Stimulated activated CD4-positive, alpha-beta T cell treated with anti-CD3 and anti-CD28 coated beads, TNF-alpha, amount 100 ng/mL, for 4 hours (primary cell): ENCODE results near the gene BLACAT1.
"Not testable (repeated sequence)": the region's sequence is repeated elsewhere in the genome, so short reads cannot be mapped to it uniquely, and the experiment has no call there.

Experiments used
- DNase-seq, 3 experiments: peaks; one replicate each; pipeline ENCODE4 v3.0.0-alpha.2; 2020; ENCODE audit warnings: low read depth in 3 of 3

BLACAT1 gene

DNA sequence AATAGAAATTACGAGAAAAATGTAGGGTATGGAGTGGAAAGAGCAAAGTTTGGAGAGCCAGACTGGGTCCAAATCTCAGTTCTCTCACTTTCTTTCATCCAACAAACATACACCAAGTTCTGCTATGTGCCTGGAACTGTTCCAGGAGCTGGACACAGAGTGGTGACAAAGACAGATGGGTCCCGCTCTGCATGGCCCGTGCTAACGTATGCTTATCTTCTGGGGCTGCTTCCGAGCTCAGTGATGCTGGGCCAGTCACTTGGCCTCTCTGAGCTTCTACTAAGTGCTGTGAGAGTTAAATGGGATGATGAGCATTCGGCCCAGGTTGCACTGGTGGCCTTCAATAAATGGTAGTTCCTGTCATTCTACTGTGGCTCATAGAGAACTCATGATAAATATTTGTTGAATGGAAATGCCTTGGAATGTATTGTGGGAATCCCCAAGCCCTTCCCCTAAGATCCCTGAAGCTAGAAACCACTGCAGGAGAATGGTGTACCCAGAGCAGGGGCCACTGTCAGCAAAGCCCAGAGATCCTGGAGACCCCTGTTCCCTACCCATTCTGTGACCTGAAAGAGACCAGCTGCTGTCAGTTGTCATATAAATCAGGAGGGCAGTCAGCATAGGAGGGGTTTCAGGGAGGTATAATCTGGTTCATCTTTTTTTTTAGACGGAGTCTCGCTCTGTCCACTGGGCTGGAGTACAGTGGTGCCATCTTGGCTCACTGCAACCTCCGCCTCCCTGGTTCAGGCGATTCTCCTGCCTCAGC lies 37.8 kb downstream of the BLACAT1 start:
- no peak for DNase-seq

DNA sequence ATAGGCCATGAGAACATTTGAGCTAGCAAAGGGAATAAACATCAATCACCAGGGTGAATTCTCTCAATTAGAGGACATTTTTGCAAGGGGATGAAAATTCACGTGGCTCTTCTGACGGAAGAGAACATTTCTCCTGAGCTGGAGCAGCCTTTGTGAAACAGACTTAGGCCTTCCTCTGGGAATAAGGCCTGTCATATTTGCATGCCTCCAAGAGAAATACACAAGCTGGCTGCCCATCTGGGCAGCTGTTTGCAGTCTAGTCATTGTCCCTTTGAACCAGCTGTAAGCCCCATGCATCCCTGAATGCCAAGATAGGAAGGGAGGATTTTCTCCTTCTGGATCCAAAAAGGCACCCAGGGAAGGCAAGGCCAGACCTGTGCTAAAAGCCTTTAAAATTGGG lies 39.5 kb downstream of the BLACAT1 start:
- DNase-seq: no peak

DNA sequence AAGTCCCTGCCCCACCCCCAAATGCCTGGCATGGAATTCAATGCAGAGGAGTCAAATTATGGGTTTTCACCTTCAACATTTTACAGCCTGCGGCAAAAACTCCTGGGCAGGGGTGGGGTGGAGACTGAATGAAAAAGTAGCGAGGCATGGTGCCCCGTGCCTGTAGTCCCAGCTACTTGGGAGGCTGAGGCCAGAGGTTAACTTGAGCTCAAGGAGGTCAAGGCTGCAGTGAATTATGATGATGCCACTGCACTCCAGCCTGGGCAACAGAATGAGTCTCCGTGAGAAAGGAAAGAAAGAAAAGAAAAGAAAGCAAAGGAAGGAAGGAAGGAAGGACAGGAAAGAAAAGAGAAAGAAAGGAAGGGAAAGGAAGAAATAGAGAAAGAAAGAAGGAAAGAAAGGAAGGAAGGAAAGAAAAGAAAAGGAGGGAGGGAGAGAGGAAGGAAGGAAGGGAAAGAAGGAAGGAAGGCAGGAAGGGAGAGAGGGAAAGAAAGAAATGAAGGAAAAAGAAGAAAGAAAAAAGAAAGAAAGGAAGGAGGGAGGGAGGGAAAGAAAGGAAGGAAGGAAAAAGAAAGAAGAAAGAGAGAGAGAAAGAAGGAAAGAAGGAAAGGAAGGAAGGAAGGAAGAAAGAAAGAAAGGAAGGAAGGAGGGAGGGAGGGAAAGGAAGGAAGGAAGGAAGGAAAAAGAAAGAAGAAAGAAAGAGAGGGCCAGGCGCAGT lies 45.1 kb downstream of the BLACAT1 start:
- no peak for DNase-seq

DNA sequence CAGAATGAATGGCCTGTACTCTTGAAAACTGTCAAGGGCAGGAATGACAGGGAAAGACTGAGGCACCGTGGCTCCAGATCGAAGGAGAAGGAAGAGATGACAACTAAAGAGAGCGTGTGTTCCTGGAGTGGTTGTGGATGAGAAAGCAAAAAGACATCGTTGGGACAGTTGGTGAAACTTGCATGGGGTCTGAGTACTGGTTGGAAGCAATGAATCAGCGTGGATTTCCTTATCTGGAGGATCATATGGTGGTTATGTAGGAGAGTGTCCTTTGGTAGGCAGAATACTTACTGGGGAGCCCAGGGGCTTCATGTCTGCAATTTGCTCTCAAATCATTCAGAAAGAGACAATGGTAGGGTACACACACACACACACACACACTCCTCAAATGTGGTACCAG lies 47.9 kb downstream of the BLACAT1 start:
- no peak for DNase-seq

- DNase-seq: not testable (repeated sequence)
These were observed 49.6 kb downstream of the BLACAT1 start for GRCh38 chr1:205406252-205406651.
